A172 (cell line): ENCODE data around the gene KCNQ1. TPM values are rescaled to one million over a fixed set of nuclear protein-coding genes. Genes with fewer than 3 reads are reported as not detected.

Experiments used
- DNase-seq: peaks from one replicate; pipeline ENCODE4 v3.0.0-alpha.2; 2015; ENCODE audit warnings: low spot score
- total RNA-seq: library from RNA; depleted of rRNA; stranded (reverse); fragments of >200 nt; shearing (Covaris generic); gene quantifications from 2 replicates; pipeline ENCODE4 v1.2.3, GENCODE V29; 2014

The KCNQ1 gene
- total RNA-seq, 1 experiment from 2014 or later, result 3.5 TPM

GRCh38 chr11:2565447-2566222 lies 120.8 kb downstream of the KCNQ1 start:
- DNase-seq, result no peak

- no peak for DNase-seq
Observed at GRCh38 chr11:2566223-2567025, 121.6 kb downstream of the KCNQ1 start.

- DNase-seq, result no peak
Observed at GRCh38 chr11:2567026-2567671, 122.3 kb downstream of the KCNQ1 start.

DNA sequence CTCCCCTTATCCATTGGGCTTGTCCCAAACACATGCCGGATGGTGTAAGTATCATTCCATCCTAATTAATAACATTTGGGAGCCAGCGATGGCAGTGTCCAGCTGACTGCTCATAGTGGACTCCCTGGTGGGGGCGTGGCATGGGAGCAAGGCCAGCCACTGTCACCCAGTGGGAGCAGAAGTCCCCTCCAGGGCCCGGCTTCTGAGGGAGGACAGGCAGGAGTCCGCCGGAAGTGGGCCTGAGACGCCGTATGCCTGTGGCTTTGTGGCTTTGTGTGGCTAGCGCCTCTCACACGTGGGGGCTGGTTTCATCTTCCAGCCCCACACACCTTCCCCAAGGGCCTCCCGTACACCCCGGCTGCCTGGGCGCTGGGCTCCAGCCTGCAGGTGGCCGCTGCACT lies 124.5 kb downstream of the KCNQ1 start:
- DNase-seq, result no peak

DNA sequence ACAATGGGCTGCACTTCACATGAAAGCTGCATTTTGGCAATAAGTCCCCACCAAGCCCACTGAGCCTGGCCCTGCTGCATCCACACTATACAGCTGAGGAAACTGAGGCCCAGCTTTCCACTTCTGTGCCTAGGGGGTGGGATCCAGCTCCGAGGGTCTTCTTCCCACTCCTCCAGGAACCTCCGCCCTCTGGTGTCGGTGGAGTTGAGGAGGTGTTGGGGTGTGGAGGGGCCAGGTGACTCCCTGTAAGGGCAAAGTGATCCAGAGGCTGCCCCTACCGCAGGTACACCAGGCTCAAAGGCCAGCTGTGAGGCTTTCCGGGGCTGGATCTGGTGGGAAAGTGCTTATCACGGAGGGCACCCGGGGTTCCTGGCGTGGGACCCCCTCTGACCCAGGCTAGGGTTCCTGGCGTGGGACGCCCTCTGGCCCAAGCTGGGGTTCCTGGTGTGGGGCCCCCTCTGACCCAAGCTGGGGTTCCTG lies 125.0 kb downstream of the KCNQ1 start:
- no peak for DNase-seq

- no peak for DNase-seq
Observed at GRCh38 chr11:2570211-2570811, 125.5 kb downstream of the KCNQ1 start.

DNA sequence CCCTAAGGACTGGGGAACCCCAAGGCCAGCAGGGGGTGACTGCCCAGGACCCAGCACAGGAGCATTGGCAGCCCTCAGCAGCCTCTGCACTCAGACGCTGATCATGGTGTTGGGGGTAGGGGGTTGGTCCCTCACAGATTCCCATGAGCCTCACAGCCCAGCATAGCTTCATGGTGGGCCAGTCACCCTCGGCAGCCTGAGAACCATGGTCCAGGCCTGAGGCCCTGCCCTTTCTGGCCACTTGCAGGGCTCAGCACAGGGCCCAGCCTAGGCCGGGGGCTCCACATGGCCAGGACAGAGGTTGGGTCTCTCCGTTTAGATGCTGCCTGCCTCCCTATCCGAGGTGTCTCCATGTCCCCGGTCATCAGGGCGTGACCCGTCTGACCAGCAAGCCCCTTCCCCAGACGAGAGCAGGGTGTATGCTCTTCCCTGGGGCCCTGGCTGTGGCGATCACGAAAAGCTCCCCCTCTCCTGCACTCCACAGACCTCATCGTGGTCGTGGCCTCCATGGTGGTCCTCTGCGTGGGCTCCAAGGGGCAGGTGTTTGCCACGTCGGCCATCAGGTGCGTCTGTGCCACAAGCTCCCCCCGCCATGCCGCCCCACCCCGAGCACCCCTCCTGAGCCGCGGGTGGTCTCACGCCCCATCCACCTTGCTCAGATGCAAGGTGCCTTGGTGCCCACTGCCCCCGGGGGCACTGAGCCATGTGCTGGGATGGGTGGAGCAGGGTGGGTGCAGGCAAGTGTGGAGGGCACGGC lies 126.2 kb downstream of the KCNQ1 start:
- no peak for DNase-seq

- DNase-seq, result no peak
Observed at GRCh38 chr11:2571598-2572281, 126.9 kb downstream of the KCNQ1 start.

GRCh38 chr11:2572491-2573239 lies 127.9 kb downstream of the KCNQ1 start:
- no peak for DNase-seq

DNA sequence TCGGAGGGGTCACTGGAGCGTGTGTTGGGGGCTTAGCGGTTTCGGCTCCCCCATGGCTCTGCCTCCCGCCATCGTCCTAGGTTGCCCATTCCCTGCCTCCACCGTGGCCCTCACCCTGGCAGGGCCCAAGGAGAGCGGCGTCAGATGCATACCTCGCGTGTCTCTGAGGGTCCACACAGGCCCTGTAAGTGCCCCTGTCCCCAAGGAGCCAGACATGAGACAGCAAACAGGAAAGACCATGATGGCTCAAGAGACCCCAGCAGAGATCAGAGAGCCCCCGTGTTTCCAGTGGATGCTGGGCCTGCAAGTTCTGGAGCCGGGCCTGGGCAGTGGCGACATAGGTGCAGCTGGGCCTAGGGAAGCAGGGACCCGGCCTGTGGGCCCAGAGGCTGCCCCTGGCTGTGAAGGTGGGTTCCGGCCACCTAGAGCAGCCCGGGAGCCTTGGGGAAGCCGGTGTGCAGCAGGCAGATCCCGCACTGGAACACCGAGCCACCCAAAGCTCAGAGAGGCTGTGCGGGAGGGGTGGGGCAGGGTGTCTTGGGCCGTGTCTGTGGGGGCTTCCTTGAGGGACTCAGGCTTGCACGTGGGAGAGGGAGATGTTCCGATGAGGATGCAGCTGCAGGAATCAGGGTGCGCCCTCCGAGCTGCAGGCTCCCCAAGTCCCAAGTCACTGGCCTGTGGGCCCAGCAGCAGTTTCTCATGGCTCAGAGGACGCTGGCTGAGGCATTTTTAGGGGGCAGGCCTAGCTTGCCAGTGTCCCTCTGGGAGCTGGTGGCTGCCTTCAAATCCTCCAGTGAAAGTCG lies 128.6 kb downstream of the KCNQ1 start:
- DNase-seq, result no peak

- no peak for DNase-seq
Observed at GRCh38 chr11:2574043-2574552, 129.3 kb downstream of the KCNQ1 start.

- DNase-seq, result no peak
Observed at GRCh38 chr11:2574553-2575535, 130.0 kb downstream of the KCNQ1 start.

- DNase-seq, result no peak
Observed at GRCh38 chr11:2575591-2576051, 130.8 kb downstream of the KCNQ1 start.

DNA sequence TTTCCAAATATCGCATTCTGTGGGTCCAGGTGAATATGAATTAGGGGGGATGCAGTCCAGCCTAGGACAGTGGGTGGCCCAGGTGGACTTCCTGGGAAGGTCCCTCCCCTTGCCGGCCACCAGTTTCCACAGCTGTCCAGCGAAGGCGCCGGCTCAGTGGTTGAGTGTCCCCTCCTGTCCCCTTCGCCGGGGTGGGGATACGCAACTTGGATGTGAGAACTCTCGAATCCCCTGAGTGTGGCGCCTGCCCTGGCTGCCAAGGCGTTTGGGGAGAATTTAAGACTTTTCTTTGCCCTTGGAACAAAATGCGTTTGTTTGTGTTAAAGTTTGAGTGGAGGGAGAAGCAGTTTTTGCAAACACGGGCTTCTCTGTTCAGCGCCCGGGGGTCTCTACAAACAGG lies 131.3 kb downstream of the KCNQ1 start:
- DNase-seq, result no peak

DNA sequence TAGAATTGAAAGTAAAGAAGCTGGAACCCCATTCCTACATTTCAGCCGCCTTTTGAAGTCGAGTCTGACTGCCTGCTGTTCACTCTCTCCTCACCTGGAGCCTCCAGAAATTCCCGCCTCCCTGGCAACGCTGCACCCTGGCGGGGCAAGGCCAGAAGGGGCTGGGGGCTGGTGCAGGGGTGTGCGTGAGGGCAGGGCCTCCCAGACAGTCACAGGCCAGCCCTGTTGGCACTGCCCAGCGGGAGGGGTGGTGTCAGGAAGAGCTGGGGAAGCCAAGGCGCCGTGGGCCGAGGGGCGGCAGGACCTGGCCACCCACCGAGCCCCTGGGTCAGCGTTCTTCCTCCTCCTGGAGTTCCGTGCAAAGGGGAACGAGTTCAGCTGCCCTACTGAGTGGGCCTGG lies 131.7 kb downstream of the KCNQ1 start:
- no peak for DNase-seq

- DNase-seq, result no peak
Observed at GRCh38 chr11:2577031-2577990, 132.5 kb downstream of the KCNQ1 start.
